Activated B cell treated with CpG ODN at 0.5 μM for 24 hours (primary cell): ENCODE measurements around the gene FGFR3. TPM values are rescaled to one million over a fixed set of nuclear protein-coding genes. Genes with fewer than 3 reads are reported as not detected.

Experiments used
- ATAC-seq: fragments of 200-7000 bp; cut with Tn5 transposase; one replicate; pipeline ENCODE4 v1.10.0; 2021; ENCODE audit warnings: low read depth, mild to moderate bottlenecking, moderate library complexity
- CTCF ChIA-PET: fragments of 350-600 bp; sonication (Branson Sonifier 250); formaldehyde crosslinking; loops from one replicate; lab custom pipeline; 2021; ENCODE audit warnings: antibody characterized with exemption; lab: Charles Lee
- POLR2A ChIA-PET: fragments of 350-600 bp; sonication (Branson Sonifier 250); formaldehyde crosslinking; loops from one replicate; lab custom pipeline; 2021; ENCODE audit warnings: antibody characterized with exemption; lab: Charles Lee
- DNase-seq: peaks from one replicate; pipeline ENCODE4 v3.0.0; 2022
- H3K27ac Mint-ChIP-seq: one replicate; pipeline ENCODE4 v1.8.0; 2020; ENCODE audit warnings: mixed read lengths
- H3K27me3 Mint-ChIP-seq: one replicate; pipeline ENCODE4 v1.8.0; 2021; ENCODE audit warnings: mixed read lengths
- H3K36me3 Mint-ChIP-seq: one replicate; pipeline ENCODE4 v1.8.0; 2021; ENCODE audit warnings: low read depth, mixed read lengths
- H3K4me1 Mint-ChIP-seq: one replicate; pipeline ENCODE4 v1.8.0; 2021; ENCODE audit warnings: mixed read lengths
- H3K4me3 Mint-ChIP-seq: one replicate; pipeline ENCODE4 v1.8.0; 2020; ENCODE audit warnings: mild to moderate bottlenecking, mixed read lengths
- H3K9me3 Mint-ChIP-seq: one replicate; pipeline ENCODE4 v1.8.0; 2020; ENCODE audit warnings: mixed read lengths
- CTCF ChIP-seq: fragments of 200-600 bp; IDR thresholded peaks from one replicate; pipeline ENCODE4 v1.8.0; 2022; ENCODE audit warnings: antibody characterized with exemption, mild to moderate bottlenecking
- intact Hi-C: fragments of 100-400 bp; cut with micrococcal nuclease; formaldehyde crosslinking; loops from one replicate; pipeline ENCODE4 v1.15.1; 2024
- total RNA-seq: library from RNA; stranded (reverse); gene quantifications from 2 replicates; pipeline ENCODE4 v1.2.3, GENCODE V29; 2022

FGFR3 gene
- total RNA-seq, 1 donor from 2014 or later: 0.40 TPM

DNA sequence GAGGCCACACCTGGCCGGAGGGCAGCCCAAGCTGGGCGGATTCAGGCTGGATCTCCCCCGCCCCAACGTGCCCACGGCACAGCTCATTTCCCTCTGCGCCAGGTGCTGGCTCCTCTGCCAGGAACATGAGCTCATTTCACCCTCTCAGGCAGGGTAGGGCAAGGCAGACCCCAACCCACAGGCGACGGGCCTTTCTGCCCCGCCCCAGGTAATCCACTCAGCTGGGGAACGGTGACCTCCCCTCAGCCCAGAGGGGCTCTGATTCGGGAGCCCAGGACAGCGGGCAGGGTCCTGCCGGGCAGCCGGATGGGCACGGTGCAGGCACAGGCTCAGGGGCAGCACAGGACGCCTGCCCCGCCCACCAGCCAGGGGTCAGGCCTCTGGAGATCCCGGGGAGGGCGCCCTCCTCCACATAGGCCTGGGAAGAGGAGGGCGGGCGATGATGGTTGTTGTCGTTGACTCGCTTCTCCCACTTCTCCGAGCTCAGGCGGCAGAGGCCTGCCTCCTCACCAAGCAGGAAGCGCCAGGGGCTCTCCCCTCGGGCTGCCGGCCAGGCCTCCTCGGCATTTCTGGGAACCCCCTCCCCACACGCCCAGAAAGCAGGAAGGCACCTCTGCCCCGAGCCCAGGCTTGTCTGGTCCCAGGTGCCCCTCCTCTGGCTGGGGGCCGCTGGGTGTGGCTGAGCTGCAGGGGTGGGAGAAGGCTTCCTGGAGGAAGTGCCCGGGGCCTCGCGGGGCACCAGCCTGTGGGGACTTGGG lies 40.6 kb upstream of the FGFR3 start:
- Mint-ChIP-seq H3K27ac (no peak overlapping the region), H3K9me3 (no peaks in the 10 kb centered on the region), H3K4me3 (no peak overlapping the region), H3K27me3 (no peaks in the 10 kb centered on the region), H3K36me3 (no peaks in the 10 kb centered on the region), H3K4me1 (peaks cover 4% of the 10 kb centered on the region)
- no peak for DNase-seq
- no peak for TF ChIP-seq CTCF
- ChIA-PET POLR2A (no interaction called here), CTCF (interaction anchor here (1.1 kb wide), 1 partner anchor 60 kb away, joined by 5 read pairs; no protein-coding TSS in a partner anchor)
- intact Hi-C loops: no loop called here
- no peak for ATAC-seq

- Mint-ChIP-seq H3K27ac (no peak overlapping the region), H3K4me3 (no peak overlapping the region), H3K27me3 (peaks cover 3% of the 10 kb centered on the region), H3K36me3 (no peaks in the 10 kb centered on the region), H3K4me1 (peaks cover 4% of the 10 kb centered on the region), H3K9me3 (no peaks in the 10 kb centered on the region)
- DNase-seq: no peak
- ChIA-PET POLR2A (no interaction called here), CTCF (no interaction called here)
- no peak for TF ChIP-seq CTCF
- intact Hi-C loops: no loop called here
- no peak for ATAC-seq
Observed at GRCh38 chr4:1753294-1753696, 39.8 kb upstream of the FGFR3 start.

GRCh38 chr4:1753697-1754311 lies 39.3 kb upstream of the FGFR3 start:
- peaks cover 4% of the 10 kb centered on the region for H3K4me1 Mint-ChIP-seq
- intact Hi-C loops: no loop called here
- DNase-seq (no peak), ATAC-seq (no peak)
- no peaks in the 10 kb centered on the region for H3K36me3 Mint-ChIP-seq
- H3K9me3 Mint-ChIP-seq: no peaks in the 10 kb centered on the region
- no peak for TF ChIP-seq CTCF
- no peak overlapping the region for H3K27ac Mint-ChIP-seq
- H3K27me3 Mint-ChIP-seq: peaks cover 3% of the 10 kb centered on the region
- ChIA-PET POLR2A (no interaction called here), CTCF (no interaction called here)
- H3K4me3 Mint-ChIP-seq: no peak overlapping the region

GRCh38 chr4:1754336-1754735 lies 38.8 kb upstream of the FGFR3 start:
- Mint-ChIP-seq H3K4me3 (no peak overlapping the region), H3K9me3 (no peaks in the 10 kb centered on the region), H3K27me3 (peaks cover 3% of the 10 kb centered on the region), H3K36me3 (no peaks in the 10 kb centered on the region), H3K27ac (no peak overlapping the region), H3K4me1 (peaks cover 4% of the 10 kb centered on the region)
- no peak for TF ChIP-seq CTCF
- POLR2A ChIA-PET: no interaction called here
- ATAC-seq (no peak), DNase-seq (no peak)
- CTCF ChIA-PET: no interaction called here
- intact Hi-C loops: no loop called here

- CTCF ChIA-PET: no interaction called here
- Mint-ChIP-seq H3K4me3 (no peak overlapping the region), H3K9me3 (no peaks in the 10 kb centered on the region), H3K36me3 (no peaks in the 10 kb centered on the region), H3K4me1 (peaks cover 4% of the 10 kb centered on the region), H3K27me3 (peaks cover 3% of the 10 kb centered on the region), H3K27ac (no peak overlapping the region)
- POLR2A ChIA-PET: no interaction called here
- ATAC-seq (no peak), DNase-seq (no peak)
- TF ChIP-seq CTCF: no peak
- intact Hi-C loops: no loop called here
Observed at GRCh38 chr4:1755297-1755696, 37.8 kb upstream of the FGFR3 start.
